Stimulated activated CD4-positive, alpha-beta T cell treated with anti-CD3 and anti-CD28 coated beads, Interleukin-15, amount 100 ng/mL, for 24 hours (primary cell): ENCODE results near the gene RBM44.
"Not testable (repeated sequence)": the region's sequence is repeated elsewhere in the genome, so short reads cannot be mapped to it uniquely, and the experiment has no call there.

Source experiments
- DNase-seq: peaks from one replicate; pipeline ENCODE4 v3.0.0-alpha.2; 2020

Gene RBM44

DNA sequence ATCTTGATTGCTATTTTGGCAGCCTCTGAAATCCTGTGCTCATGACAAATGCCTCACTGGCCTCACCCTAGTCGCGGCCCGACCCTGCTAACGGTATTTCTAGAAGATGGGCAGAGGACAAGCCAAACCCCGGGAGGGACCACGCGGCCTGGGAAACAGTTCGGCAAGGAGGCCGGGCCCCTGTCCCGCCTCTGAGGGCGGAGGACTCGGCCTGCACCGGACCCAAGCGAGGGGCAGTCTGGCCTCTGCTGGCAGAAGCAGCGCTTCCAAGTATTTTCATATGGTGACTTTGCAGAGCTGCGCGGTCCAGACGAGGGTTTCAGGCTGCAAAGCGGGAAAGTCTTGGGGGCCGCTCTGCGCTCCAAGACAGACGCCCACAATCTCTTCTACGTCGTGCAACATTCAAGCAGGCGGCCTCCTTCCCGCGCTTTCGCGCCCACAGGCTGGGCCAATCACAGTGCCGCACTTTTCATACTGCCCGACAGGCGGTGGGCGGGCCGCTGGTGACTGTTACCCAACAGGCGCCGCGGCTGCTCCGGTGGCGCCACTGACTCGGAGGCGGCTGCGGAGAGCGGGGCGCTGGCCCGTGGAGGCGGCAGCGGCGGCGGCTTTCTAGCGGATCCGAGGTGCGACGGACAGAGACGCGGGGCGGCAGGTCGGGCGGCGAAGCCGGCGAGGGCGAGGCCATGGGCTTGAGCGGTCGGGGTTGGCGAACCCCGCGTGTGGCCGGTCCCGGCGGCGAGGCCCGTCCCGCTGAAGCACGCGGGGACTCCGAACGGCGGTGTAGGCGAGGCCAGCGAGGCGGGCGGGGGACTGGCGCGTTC, at the start of gene RBM44:
Gene RBM44, plus strand, starts transcription at position 544 of the 824 bp plus-strand sequence. CDS start 14,831 bp downstream, outside the sequence.
- no peak for DNase-seq

GRCh38 chr2:237749002-237749401, 49.6 kb upstream of the RBM44 start:
- DNase-seq: no peak

DNA sequence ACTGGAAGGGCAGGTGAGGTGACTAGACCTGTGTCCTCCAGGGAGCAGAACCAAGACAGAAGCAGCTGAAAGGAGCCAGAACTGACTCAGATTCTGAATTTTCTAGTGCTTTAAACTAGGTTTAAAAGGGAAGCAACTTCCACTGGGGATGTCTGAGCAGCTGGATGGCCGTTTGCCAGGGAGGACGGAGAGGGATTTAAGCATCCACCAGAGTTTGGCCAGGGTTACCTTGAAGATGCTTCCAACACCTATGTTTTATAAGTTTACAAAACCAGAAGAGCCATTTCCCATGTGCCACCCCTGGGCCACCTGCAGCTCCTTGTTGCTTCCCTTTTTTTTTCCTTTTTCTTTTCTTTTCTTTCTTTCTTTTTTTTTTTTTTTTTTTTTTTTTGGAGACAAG, 48.6 kb upstream of the RBM44 start:
- no peak for DNase-seq

GRCh38 chr2:237750441-237750840, 48.1 kb upstream of the RBM44 start:
- not testable (repeated sequence) for DNase-seq

- DNase-seq: peak; percentile 56
Measured at GRCh38 chr2:237752761-237753165, 45.8 kb upstream of the RBM44 start.

DNA sequence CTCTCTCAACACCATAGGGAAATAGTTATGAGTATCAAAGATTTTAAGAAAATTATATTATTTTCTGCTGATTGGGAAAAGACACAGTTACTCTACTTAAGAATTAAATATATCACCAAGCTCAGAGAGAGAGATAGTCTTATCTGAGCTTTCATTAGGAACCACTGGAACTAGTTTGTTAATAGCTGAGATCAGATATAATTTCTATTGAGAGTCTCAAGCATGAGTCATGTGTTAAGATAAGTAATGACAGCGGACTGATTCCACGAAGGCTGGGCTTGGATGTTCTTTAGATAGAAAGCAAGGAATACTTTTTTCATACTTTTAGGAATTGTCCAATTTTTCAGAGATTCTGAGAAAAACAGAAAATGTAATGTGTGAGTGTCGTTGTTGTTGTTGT, 44.4 kb upstream of the RBM44 start:
- no peak for DNase-seq

DNA sequence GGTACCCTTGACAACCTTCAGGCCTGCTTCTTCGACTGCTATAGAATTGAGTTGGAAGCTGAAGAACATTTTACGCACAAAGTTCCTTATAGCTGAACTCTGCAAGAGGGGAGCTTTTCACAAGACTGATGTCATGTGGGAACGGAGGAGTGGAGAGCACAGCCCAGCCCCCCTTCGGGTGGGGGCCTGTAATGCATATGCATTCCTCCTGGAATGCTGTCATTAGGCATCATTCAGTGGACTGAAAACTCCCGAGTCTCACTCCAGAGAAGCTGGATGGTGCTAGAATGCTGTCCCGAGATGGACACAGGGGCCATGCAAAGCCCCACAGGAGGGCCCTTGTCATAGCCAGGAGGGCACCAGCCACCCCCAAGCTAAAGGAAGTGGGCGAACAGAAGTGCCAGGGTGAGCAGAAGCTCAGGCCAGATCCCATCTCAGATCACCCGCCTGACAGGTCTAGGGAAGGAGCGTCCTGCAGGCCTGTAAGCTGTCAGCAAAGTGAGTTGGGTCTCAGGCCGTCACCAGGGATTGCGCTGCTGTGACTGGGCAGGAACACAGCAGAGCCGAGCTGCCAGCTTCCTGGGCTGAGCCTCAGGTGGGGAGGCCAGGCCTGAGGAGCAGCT, 43.8 kb upstream of the RBM44 start:
- no peak for DNase-seq

GRCh38 chr2:237757616-237758015, 41.0 kb upstream of the RBM44 start:
- no peak for DNase-seq

DNA sequence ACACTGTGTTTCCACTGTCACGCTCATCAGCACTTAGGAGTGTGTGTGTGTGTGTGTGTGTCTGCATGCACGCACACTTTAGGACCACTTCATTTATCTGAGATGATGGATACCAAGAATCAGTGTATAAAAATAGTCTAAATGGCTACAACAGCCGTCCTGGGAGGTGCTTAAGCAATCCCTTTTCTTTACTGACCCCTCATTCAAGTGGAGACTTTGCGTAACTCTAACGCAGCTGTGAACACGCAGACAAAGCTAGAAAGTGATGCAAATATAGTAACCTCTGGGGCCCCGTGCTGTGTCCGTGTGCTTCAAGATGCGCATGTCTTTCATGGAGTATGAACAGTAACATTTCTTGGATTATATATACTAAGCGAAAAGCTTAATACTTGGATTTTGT, 40.4 kb upstream of the RBM44 start:
- no peak for DNase-seq

DNA sequence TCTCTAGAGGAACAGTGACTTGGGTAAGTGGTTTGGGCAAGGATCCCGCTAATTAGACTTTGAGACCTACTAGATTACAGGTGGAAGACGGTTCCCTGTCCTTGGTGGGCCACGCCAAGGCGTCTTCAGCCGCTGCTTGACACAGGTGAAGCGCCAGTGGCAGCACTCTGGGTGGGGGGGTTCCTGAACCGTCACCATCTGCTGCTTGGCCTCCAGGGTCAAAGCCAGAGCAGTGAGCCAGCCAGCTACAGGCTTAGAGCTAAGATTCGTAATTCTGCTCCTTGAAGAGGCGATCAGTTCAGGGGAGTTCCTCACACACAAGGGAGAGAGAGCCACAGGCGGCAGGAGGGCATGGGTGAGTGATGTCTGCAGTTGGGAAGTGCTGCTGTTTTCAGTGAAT, 39.4 kb upstream of the RBM44 start:
- no peak for DNase-seq

- DNase-seq: no peak
Measured at GRCh38 chr2:237760506-237761502, 37.8 kb upstream of the RBM44 start.

- DNase-seq: not testable (repeated sequence)
Measured at GRCh38 chr2:237762291-237763182, 36.0 kb upstream of the RBM44 start.

DNA sequence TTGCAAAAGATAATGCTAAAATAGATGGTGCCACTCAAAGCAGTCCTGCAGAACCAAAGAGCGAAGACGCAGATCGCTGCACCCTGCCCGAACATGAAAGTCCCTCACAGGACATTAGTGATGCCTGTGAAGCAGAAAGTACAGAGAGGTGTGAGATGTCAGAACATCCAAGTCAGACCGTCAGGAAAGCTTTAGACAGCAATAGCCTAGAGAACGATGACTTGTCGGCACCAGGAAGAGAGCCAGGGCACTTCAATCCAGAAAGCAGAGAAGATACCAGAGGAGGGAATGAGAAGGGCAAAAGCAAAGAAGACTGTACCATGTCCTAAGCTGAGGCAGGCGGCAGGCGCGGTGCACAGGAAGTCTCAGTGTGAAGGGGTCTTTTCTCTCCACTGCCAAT, 34.8 kb upstream of the RBM44 start:
- DNase-seq: no peak

DNA sequence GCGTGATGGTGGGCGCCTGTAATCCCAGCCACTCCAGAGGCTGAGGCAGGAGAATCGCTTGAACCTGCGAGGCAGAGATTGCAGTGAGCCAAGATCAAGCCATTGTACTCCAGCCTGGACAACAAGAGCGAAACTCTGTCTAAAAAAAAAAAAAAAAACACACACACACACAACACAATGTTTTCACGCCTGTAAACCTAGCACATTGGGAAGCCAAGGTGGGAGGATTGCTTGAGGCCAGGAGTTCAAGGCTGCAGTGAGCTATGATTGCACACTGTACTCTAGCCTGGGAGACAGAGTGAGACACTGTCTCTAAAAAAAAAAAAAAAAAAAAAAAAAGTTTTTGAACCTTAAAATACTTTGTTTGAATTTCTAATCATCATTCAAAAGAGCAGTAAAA, 33.5 kb upstream of the RBM44 start:
- DNase-seq: not testable (repeated sequence)

GRCh38 chr2:237765875-237766274, 32.7 kb upstream of the RBM44 start:
- DNase-seq: no peak

GRCh38 chr2:237766340-237766739, 32.2 kb upstream of the RBM44 start:
- DNase-seq: no peak

- DNase-seq: no peak
Measured at GRCh38 chr2:237772513-237772912, 26.1 kb upstream of the RBM44 start.

- DNase-seq: no peak
Measured at GRCh38 chr2:237773826-237774225, 24.8 kb upstream of the RBM44 start.

DNA sequence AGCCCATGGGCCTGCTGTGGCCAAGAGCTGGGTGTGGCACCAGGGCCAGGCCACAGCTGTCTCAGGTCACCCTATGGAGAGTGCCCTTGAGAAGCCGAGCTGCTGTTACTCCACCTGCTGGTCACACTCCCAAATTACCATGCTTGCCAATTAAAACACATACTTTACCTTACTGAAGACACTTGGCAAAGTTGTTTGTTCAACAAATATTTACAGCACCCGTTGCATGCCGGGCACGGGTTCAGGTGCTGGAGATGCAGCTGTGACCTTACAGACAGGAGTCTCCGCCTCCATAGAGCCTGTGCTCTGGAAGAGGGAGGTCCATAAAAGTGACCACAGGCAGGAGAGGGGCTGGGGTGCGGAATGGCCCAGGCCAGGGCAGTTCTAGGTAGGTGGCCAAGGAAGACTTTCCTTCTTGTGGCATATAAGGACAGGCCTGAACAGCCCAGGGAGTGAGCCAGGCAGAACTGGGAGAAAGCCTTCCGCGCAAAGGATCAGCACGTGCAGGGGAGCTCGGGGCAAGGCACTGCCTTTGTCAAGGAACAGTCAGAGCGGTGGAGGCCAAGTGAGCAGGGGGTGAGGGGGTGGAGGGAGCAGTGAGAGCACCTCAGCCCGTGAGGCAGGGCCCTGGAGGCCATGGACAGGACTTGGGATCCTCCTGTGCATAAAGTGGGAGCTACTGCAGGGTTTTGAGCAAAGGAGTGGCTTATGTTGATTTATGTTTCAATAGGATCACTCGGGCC, 23.6 kb upstream of the RBM44 start:
- peak; percentile 62 for DNase-seq

GRCh38 chr2:237779521-237779920, 19.1 kb upstream of the RBM44 start:
- no peak for DNase-seq

DNA sequence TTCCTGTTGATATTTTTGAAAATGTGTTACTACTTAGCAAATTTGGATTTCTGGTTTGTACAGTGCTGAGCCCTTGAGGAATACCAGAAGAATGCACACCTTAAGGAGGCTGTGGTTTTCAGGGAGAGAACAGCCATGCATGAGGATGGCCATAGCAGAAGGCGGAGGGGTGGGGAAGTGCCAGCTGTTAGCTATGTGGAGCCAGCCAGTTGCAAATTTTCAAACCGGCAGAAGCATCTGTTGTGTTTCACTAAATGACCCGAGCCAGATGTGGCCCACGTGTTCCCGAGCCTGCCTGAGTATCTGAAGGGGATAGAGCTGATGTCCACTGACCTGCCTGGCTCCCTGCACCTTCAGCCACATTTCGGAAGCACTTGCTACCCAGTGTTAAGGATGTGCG, 16.4 kb upstream of the RBM44 start:
- DNase-seq: no peak
